Sigmoid colon (tissue), 4 donors: ENCODE data around the gene RMRP.

Experiments used
- POLR2AphosphoS5 ChIP-seq, 4 donors: sonication (generic); formaldehyde crosslinking; IDR thresholded peaks; one replicate each; pipeline ENCODE4 v1.6.1; 2017; ENCODE audit warnings: antibody characterized with exemption in 4 of 4
- TF ChIP-seq, protein P1 (sequence below), 4 experiments: fragments of 450-650 bp in 3 of 4; fragments of 200-600 bp in 1 of 4; IDR thresholded peaks; one replicate each; pipeline ENCODE4 v1.5.1; 2016 to 2019; ENCODE audit warnings: antibody characterized with exemption in 4 of 4, mild to moderate bottlenecking in 3 of 4, moderate library complexity in 2 of 4

DNA sequence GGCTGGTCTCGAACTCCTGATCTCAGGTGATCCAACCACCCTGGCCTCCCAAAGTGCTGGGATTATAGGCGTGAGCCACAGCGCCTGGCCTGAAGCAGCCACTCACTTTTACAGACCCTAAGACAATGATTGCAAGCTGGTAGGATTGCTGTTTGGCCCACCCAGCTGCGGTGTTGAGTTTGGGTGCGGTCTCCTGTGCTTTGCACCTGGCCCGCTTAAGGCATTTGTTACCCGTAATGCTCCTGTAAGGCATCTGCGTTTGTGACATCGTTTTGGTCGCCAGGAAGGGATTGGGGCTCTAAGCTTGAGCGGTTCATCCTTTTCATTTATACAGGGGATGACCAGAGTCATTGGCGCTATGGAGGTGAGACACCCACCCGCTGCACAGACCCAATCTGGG lies 17.4 kb upstream of the RMRP start:
- TF ChIP-seq, protein P1, sequence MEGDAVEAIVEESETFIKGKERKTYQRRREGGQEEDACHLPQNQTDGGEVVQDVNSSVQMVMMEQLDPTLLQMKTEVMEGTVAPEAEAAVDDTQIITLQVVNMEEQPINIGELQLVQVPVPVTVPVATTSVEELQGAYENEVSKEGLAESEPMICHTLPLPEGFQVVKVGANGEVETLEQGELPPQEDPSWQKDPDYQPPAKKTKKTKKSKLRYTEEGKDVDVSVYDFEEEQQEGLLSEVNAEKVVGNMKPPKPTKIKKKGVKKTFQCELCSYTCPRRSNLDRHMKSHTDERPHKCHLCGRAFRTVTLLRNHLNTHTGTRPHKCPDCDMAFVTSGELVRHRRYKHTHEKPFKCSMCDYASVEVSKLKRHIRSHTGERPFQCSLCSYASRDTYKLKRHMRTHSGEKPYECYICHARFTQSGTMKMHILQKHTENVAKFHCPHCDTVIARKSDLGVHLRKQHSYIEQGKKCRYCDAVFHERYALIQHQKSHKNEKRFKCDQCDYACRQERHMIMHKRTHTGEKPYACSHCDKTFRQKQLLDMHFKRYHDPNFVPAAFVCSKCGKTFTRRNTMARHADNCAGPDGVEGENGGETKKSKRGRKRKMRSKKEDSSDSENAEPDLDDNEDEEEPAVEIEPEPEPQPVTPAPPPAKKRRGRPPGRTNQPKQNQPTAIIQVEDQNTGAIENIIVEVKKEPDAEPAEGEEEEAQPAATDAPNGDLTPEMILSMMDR (IDR thresholded peaks at IDR 0.05) = no peak
- no peak for TF ChIP-seq POLR2AphosphoS5 (IDR thresholded peaks at IDR 0.05)
